ENCODE data around the gene POLR2A. TPM values are rescaled to one million over a fixed set of nuclear protein-coding genes. Genes with fewer than 3 reads are reported as not detected.
A peak's percentile ranks its signal among the peaks of the same experiment; 100 is the strongest.
"Not testable (repeated sequence)": the region's sequence is repeated elsewhere in the genome, so short reads cannot be mapped to it uniquely, and the experiment has no call there.

Gene POLR2A
- polyA plus RNA-seq, 1 experiment: 18.4 TPM

- CTCF ChIA-PET: interaction anchor here (0.8 kb wide), 1 partner anchor 92 kb away, joined by 3 read pairs; no protein-coding TSS in a partner anchor
- POLR2A ChIA-PET: interaction anchor here (1.9 kb wide), 1 partner anchor 10 kb away, joined by 6 read pairs; the partner anchor contains the start of gene ZBTB4
- no peak for TF ChIP-seq CTCF (IDR thresholded peaks at IDR 0.05; ENCODE audit: low read depth, low read length)
- no peak for DNase-seq (ENCODE audit: low read depth, low spot score)
- no peaks in the 10 kb centered on the region for H3K9me3 ChIP-seq (ENCODE audit: control insufficient read depth, insufficient read depth, low read length)
- H3K27ac ChIP-seq (ENCODE audit: low read depth, low read length): no peak overlapping the region
- no peak overlapping the region for H3K4me3 ChIP-seq (ENCODE audit: low read depth, low read length)
- H3K27me3 ChIP-seq (ENCODE audit: control insufficient read depth, insufficient read depth, low read length): no peaks in the 10 kb centered on the region
These were observed 15.3 kb upstream of the POLR2A start for GRCh38 chr17:7468804-7469389.

- POLR2A ChIA-PET; H3K9me3 ChIP-seq (ENCODE audit: control insufficient read depth, insufficient read depth, low read length); DNase-seq (ENCODE audit: low read depth, low spot score); CTCF ChIA-PET; H3K27me3 ChIP-seq (ENCODE audit: control insufficient read depth, insufficient read depth, low read length); H3K4me3 ChIP-seq (ENCODE audit: low read depth, low read length); H3K27ac ChIP-seq (ENCODE audit: low read depth, low read length): not testable (repeated sequence)
These were observed 14.3 kb upstream of the POLR2A start for GRCh38 chr17:7469843-7470242.

GRCh38 chr17:7470457-7470973, 13.7 kb upstream of the POLR2A start:
- CTCF ChIA-PET; H3K4me3 ChIP-seq (ENCODE audit: low read depth, low read length); H3K27ac ChIP-seq (ENCODE audit: low read depth, low read length); DNase-seq (ENCODE audit: low read depth, low spot score); H3K27me3 ChIP-seq (ENCODE audit: control insufficient read depth, insufficient read depth, low read length); H3K9me3 ChIP-seq (ENCODE audit: control insufficient read depth, insufficient read depth, low read length): not testable (repeated sequence)
- POLR2A ChIA-PET: interaction anchor here (0.7 kb wide), 1 partner anchor 67 kb away, joined by 3 read pairs; the partner anchor contains the start of gene TMEM256

GRCh38 chr17:7471729-7472128, 12.4 kb upstream of the POLR2A start:
- DNase-seq (ENCODE audit: low read depth, low spot score): no peak
- ChIA-PET CTCF (no interaction called here), POLR2A (no interaction called here)
- Histone ChIP-seq H3K4me3 (ENCODE audit: low read depth, low read length) (no peak overlapping the region), H3K27ac (ENCODE audit: low read depth, low read length) (no peak overlapping the region), H3K9me3 (ENCODE audit: control insufficient read depth, insufficient read depth, low read length) (no peaks in the 10 kb centered on the region), H3K27me3 (ENCODE audit: control insufficient read depth, insufficient read depth, low read length) (no peaks in the 10 kb centered on the region)
- no peak for TF ChIP-seq CTCF (IDR thresholded peaks at IDR 0.05; ENCODE audit: low read depth, low read length)

- H3K4me3 ChIP-seq (ENCODE audit: low read depth, low read length); H3K27ac ChIP-seq (ENCODE audit: low read depth, low read length); CTCF ChIA-PET; H3K27me3 ChIP-seq (ENCODE audit: control insufficient read depth, insufficient read depth, low read length); H3K9me3 ChIP-seq (ENCODE audit: control insufficient read depth, insufficient read depth, low read length); DNase-seq (ENCODE audit: low read depth, low spot score): not testable (repeated sequence)
- POLR2A ChIA-PET: interaction anchor here (0.6 kb wide), 1 partner anchor 213 kb away, joined by 8 read pairs; no protein-coding TSS in a partner anchor
These were observed 9.4 kb upstream of the POLR2A start for GRCh38 chr17:7474767-7475166.

- Histone ChIP-seq H3K4me3 (ENCODE audit: low read depth, low read length) (no peak overlapping the region), H3K27me3 (ENCODE audit: control insufficient read depth, insufficient read depth, low read length) (no peaks in the 10 kb centered on the region), H3K9me3 (ENCODE audit: control insufficient read depth, insufficient read depth, low read length) (no peaks in the 10 kb centered on the region), H3K27ac (ENCODE audit: low read depth, low read length) (peak overlapping the region; percentile 42)
- DNase-seq (ENCODE audit: low read depth, low spot score): no peak
- no peak for TF ChIP-seq CTCF (IDR thresholded peaks at IDR 0.05; ENCODE audit: low read depth, low read length)
- ChIA-PET POLR2A (interaction anchor here (0.5 to 1.0 kb wide), 3 partner anchors 8 to 32 kb away, joined by 3 to 4 read pairs (median 4); partner anchors contain the start of gene POLR2A), CTCF (interaction anchor here (0.6 to 1.2 kb wide), 2 partner anchors 85 kb away, joined by 3 to 5 read pairs; no protein-coding TSS in a partner anchor)
These were observed 8.3 kb upstream of the POLR2A start for GRCh38 chr17:7475764-7476422.

All from AG04450 (cell line).